H1 (cell line): ENCODE results near the gene VAPB. TPM values are rescaled to one million over a fixed set of nuclear protein-coding genes. Genes with fewer than 3 reads are reported as not detected.

Experiments used
- BCL11A ChIP-seq, 2 experiments: IDR thresholded peaks; one replicate each; pipeline ENCODE4 v1.6.1; 2011; ENCODE audit warnings: low read depth in 2 of 2, low read length in 2 of 2, mild to moderate bottlenecking in 2 of 2
- BRCA1 ChIP-seq: IDR thresholded peaks from 2 replicates; pipeline ENCODE4 v1.6.1; 2012; ENCODE audit warnings: low read depth, low read length, improper control_type of control experiment
- JUND ChIP-seq: IDR thresholded peaks from 2 replicates; pipeline ENCODE4 v1.6.1; 2011; ENCODE audit warnings: mild to moderate bottlenecking, improper control_type of control experiment, low read length
- POLR2AphosphoS5 ChIP-seq: IDR thresholded peaks from 2 replicates; pipeline ENCODE4 v1.6.1; 2011; ENCODE audit warnings: low read depth, low read length
- RNF2 ChIP-seq: fragments of 200-900, 300-1000 bp; sonication (generic); IDR thresholded peaks from 2 replicates; pipeline ENCODE4 v1.7.1; 2016; ENCODE audit warnings: borderline replicate concordance, low read depth, mild to moderate bottlenecking, antibody characterized with exemption, low read length; ENCODE audit not compliant: poor library complexity, severe bottlenecking; ENCODE audit errors: missing control alignments
- SAP30 ChIP-seq: fragments of 300-600 bp; sonication (generic); IDR thresholded peaks from 2 replicates; pipeline ENCODE4 v1.7.1; 2012; ENCODE audit warnings: low read length, moderate library complexity, mild to moderate bottlenecking, inconsistent platforms; ENCODE audit not compliant: insufficient read depth, insufficient replicate concordance
- polyA plus RNA-seq, 7 experiments: library from polyadenylated mRNA; depleted of rRNA in 3 of 7; stranded (reverse) in 5 of 7; unstranded in 2 of 7; fragments of >200 nt in 5 of 7; fragments of 200-250 nt in 2 of 7; gene quantifications; 1 replicate in 5 of 7; 2 replicates in 1 of 7; 4 replicates in 1 of 7; pipeline versions ENCODE4 v1.2.1 to v1.2.3, GENCODE V29; 2011 to 2013; ENCODE audit warnings: missing spikeins in 2 of 7, mixed read lengths in 2 of 7
- total RNA-seq: library from RNA; stranded (reverse); fragmentation: NEBNext Ultra II Directional; extraction: Animal tissue kit (Norgen Biotek cat#: 25700); gene quantifications from 2 replicates; pipeline ENCODE4 v1.2.1, GENCODE V29; 2021

The VAPB gene
- total and polyA plus RNA-seq, 2 of the 8 experiments (the other 6 are each of a cell fraction or from before 2014, with no cell fraction given): 24.4 to 62.8 TPM

DNA sequence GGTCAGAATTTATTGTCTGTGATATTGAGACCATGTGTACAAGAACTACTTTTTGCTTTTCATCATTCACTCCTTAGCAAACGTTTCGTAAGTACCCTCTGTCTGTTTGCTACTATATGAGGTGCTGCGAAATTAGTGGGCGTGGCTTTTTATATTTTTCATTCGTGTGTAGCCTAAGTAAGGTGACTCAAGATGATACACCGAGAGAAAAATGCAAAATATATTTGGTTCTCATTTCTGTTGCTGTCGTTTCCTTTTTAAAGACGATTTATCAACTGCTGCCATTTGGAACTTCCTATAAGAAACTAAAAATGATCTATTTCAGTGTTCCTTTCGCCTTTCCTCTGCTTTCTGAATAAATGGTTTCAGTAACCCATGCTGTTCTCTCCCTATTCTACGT, 61.2 kb downstream of the VAPB start (continued):
- TF ChIP-seq JUND: no peak
- no peak for TF ChIP-seq SAP30
- TF ChIP-seq BRCA1: no peak
- TF ChIP-seq RNF2: no peak
- no peak for TF ChIP-seq POLR2AphosphoS5
- TF ChIP-seq BCL11A (IDR thresholded peaks at IDR 0.05; ENCODE audit: low read depth in 2 of 2, low read length in 2 of 2): no peak
- TF ChIP-seq, all 59 proteins: peak for 0
